Stimulated activated CD4-positive, alpha-beta T cell treated with anti-CD3 and anti-CD28 coated beads, TNF-alpha, amount 100 ng/mL, for 24 hours (primary cell): ENCODE data around the gene OSCAR.

Source experiments
- DNase-seq, 3 experiments: peaks; one replicate each; pipeline ENCODE4 v3.0.0-alpha.2; 2020; ENCODE audit warnings: low read depth in 3 of 3

OSCAR gene

GRCh38 chr19:54094426-54095000, 6.1 kb downstream of the OSCAR start:
- no peak for DNase-seq

GRCh38 chr19:54084410-54084809, 16.2 kb downstream of the OSCAR start:
- no peak for DNase-seq

GRCh38 chr19:54081032-54081431, 19.6 kb downstream of the OSCAR start, which contains the start of gene TARM1:
TSS of gene TARM1 (minus strand) at chr19:54081365. CDS start at chr19:54081340, 25 bp downstream.
- DNase-seq = no peak

GRCh38 chr19:54077334-54077733, 23.3 kb downstream of the OSCAR start:
- no peak for DNase-seq

GRCh38 chr19:54074851-54075250, 25.8 kb downstream of the OSCAR start:
- no peak for DNase-seq

GRCh38 chr19:54073829-54074228, 26.8 kb downstream of the OSCAR start:
- DNase-seq = no peak

- no peak for DNase-seq
Observed at GRCh38 chr19:54069470-54069869, 31.1 kb downstream of the OSCAR start.

GRCh38 chr19:54063350-54064116, 37.1 kb downstream of the OSCAR start, which contains the start of gene VSTM1:
TSS of gene VSTM1 (minus strand) at chr19:54063897. CDS start at chr19:54063777, 120 bp downstream.
- DNase-seq = no peak

GRCh38 chr19:54062643-54063042, 38.0 kb downstream of the OSCAR start:
- DNase-seq = no peak

- no peak for DNase-seq
Observed at GRCh38 chr19:54047616-54048015, 53.0 kb downstream of the OSCAR start.

- no peak for DNase-seq
Observed at GRCh38 chr19:54045771-54046170, 54.8 kb downstream of the OSCAR start.
